ENCODE results near the gene VSNL1. TPM values are rescaled to one million over a fixed set of nuclear protein-coding genes. Genes with fewer than 3 reads are reported as not detected.
"Not testable (repeated sequence)": the region's sequence is repeated elsewhere in the genome, so short reads cannot be mapped to it uniquely, and the experiment has no call there.

VSNL1 gene
- total RNA-seq, 1 experiment from 2014 or later, result not detected

GRCh38 chr2:17555150-17555549 lies 14.7 kb downstream of the VSNL1 start:
- no peaks in the 10 kb centered on the region for H3K36me3 ChIP-seq (ENCODE audit: low read depth)
- H3F3A ChIP-seq (ENCODE audit: insufficient read depth, low read depth), result no peaks in the 10 kb centered on the region
- BruUV-seq (replicated peaks), result no TSS peak
- H3K27me3 ChIP-seq (ENCODE audit: insufficient read depth, low read depth), result no peaks in the 10 kb centered on the region
- no peak for TF ChIP-seq EZH2 (IDR thresholded peaks at IDR 0.05; ENCODE audit: low read depth)
- no peak overlapping the region for H3K4me3 ChIP-seq
- no peak overlapping the region for H3K4me2 ChIP-seq
- H4K20me1 ChIP-seq (ENCODE audit: insufficient read depth), result no peaks in the 10 kb centered on the region
- H3K9me2 ChIP-seq (ENCODE audit: insufficient read depth), result no peaks in the 10 kb centered on the region
- no peak overlapping the region for H2AFZ ChIP-seq
- H3K27ac ChIP-seq, result no peak overlapping the region
- ChIA-PET CTCF (no interaction called here), POLR2A (ENCODE audit: unreplicated experiment) (no interaction called here)
- intact Hi-C loops (cut with micrococcal nuclease; ENCODE audit: unreplicated experiment), result no loop called here
- no peak for DNase-seq
- H3K79me2 ChIP-seq (ENCODE audit: low read depth), result no peaks in the 10 kb centered on the region
- no peaks in the 10 kb centered on the region for H3K9me3 ChIP-seq (ENCODE audit: insufficient read depth, low read depth)
- H3K4me1 ChIP-seq (replicated peaks; ENCODE audit: insufficient read depth), result no peaks in the 10 kb centered on the region

- DNase-seq, result no peak
- Histone ChIP-seq H3K4me2 (no peak overlapping the region), H3K9me3 (ENCODE audit: insufficient read depth, low read depth) (no peaks in the 10 kb centered on the region), H3K4me1 (replicated peaks; ENCODE audit: insufficient read depth) (no peaks in the 10 kb centered on the region), H3F3A (ENCODE audit: insufficient read depth, low read depth) (no peaks in the 10 kb centered on the region), H3K36me3 (ENCODE audit: low read depth) (no peaks in the 10 kb centered on the region), H3K4me3 (no peak overlapping the region), H4K20me1 (ENCODE audit: insufficient read depth) (no peaks in the 10 kb centered on the region), H3K27ac (no peak overlapping the region), H2AFZ (no peak overlapping the region), H3K27me3 (ENCODE audit: insufficient read depth, low read depth) (no peaks in the 10 kb centered on the region), H3K9me2 (ENCODE audit: insufficient read depth) (no peaks in the 10 kb centered on the region), H3K79me2 (ENCODE audit: low read depth) (no peaks in the 10 kb centered on the region)
- TF ChIP-seq EZH2 (IDR thresholded peaks at IDR 0.05; ENCODE audit: low read depth), result no peak
- TF ChIP-seq, protein P1, sequence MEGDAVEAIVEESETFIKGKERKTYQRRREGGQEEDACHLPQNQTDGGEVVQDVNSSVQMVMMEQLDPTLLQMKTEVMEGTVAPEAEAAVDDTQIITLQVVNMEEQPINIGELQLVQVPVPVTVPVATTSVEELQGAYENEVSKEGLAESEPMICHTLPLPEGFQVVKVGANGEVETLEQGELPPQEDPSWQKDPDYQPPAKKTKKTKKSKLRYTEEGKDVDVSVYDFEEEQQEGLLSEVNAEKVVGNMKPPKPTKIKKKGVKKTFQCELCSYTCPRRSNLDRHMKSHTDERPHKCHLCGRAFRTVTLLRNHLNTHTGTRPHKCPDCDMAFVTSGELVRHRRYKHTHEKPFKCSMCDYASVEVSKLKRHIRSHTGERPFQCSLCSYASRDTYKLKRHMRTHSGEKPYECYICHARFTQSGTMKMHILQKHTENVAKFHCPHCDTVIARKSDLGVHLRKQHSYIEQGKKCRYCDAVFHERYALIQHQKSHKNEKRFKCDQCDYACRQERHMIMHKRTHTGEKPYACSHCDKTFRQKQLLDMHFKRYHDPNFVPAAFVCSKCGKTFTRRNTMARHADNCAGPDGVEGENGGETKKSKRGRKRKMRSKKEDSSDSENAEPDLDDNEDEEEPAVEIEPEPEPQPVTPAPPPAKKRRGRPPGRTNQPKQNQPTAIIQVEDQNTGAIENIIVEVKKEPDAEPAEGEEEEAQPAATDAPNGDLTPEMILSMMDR (conservative IDR thresholded peaks at IDR 0.05), result no peak
- BruUV-seq (replicated peaks), result no TSS peak
- intact Hi-C loops (cut with micrococcal nuclease; ENCODE audit: unreplicated experiment), result no loop called here
- POLR2A ChIA-PET (ENCODE audit: unreplicated experiment), result no interaction called here
- CTCF ChIA-PET, result no interaction called here
Observed at GRCh38 chr2:17557596-17557995, 17.1 kb downstream of the VSNL1 start.

- POLR2A ChIA-PET (ENCODE audit: unreplicated experiment), result no interaction called here
- H3K9me2 ChIP-seq (ENCODE audit: insufficient read depth), result no peaks in the 10 kb centered on the region
- H2AFZ ChIP-seq, result no peak overlapping the region
- no peaks in the 10 kb centered on the region for H3K4me1 ChIP-seq (replicated peaks; ENCODE audit: insufficient read depth)
- BruUV-seq (replicated peaks), result no TSS peak
- H3K36me3 ChIP-seq (ENCODE audit: low read depth), result no peaks in the 10 kb centered on the region
- H3K27ac ChIP-seq, result no peak overlapping the region
- H4K20me1 ChIP-seq (ENCODE audit: insufficient read depth), result no peaks in the 10 kb centered on the region
- H3K4me2 ChIP-seq, result no peak overlapping the region
- CTCF ChIA-PET, result no interaction called here
- H3K79me2 ChIP-seq (ENCODE audit: low read depth), result no peaks in the 10 kb centered on the region
- TF ChIP-seq, protein P1 (conservative IDR thresholded peaks at IDR 0.05), result no peak
- TF ChIP-seq EZH2 (IDR thresholded peaks at IDR 0.05; ENCODE audit: low read depth), result no peak
- H3K27me3 ChIP-seq (ENCODE audit: insufficient read depth, low read depth), result no peaks in the 10 kb centered on the region
- DNase-seq, result no peak
- no peaks in the 10 kb centered on the region for H3K9me3 ChIP-seq (ENCODE audit: insufficient read depth, low read depth)
- H3K4me3 ChIP-seq, result no peak overlapping the region
- no peaks in the 10 kb centered on the region for H3F3A ChIP-seq (ENCODE audit: insufficient read depth, low read depth)
- intact Hi-C loops (cut with micrococcal nuclease; ENCODE audit: unreplicated experiment), result no loop called here
Observed at GRCh38 chr2:17558053-17558452, 17.6 kb downstream of the VSNL1 start.

- no peak for DNase-seq
- Histone ChIP-seq H4K20me1 (ENCODE audit: insufficient read depth) (no peaks in the 10 kb centered on the region), H3K27ac (no peak overlapping the region), H3K4me3 (no peak overlapping the region), H3K27me3 (ENCODE audit: insufficient read depth, low read depth) (no peaks in the 10 kb centered on the region), H3K79me2 (ENCODE audit: low read depth) (no peaks in the 10 kb centered on the region), H3K9me2 (ENCODE audit: insufficient read depth) (no peaks in the 10 kb centered on the region), H3F3A (ENCODE audit: insufficient read depth, low read depth) (no peaks in the 10 kb centered on the region), H2AFZ (no peak overlapping the region), H3K4me1 (replicated peaks; ENCODE audit: insufficient read depth) (no peaks in the 10 kb centered on the region), H3K4me2 (no peak overlapping the region), H3K36me3 (ENCODE audit: low read depth) (no peaks in the 10 kb centered on the region), H3K9me3 (ENCODE audit: insufficient read depth, low read depth) (no peaks in the 10 kb centered on the region)
- TF ChIP-seq EZH2 (IDR thresholded peaks at IDR 0.05; ENCODE audit: low read depth), result no peak
- TF ChIP-seq, protein P1 (conservative IDR thresholded peaks at IDR 0.05), result no peak
- POLR2A ChIA-PET (ENCODE audit: unreplicated experiment), result no interaction called here
- CTCF ChIA-PET, result no interaction called here
- no TSS peak for BruUV-seq (replicated peaks)
- intact Hi-C loops (cut with micrococcal nuclease; ENCODE audit: unreplicated experiment), result no loop called here
Observed at GRCh38 chr2:17558878-17559277, 18.4 kb downstream of the VSNL1 start.

- DNase-seq; H3K79me2 ChIP-seq (ENCODE audit: low read depth); H3K9me3 ChIP-seq (ENCODE audit: insufficient read depth, low read depth); H3K4me1 ChIP-seq (replicated peaks; ENCODE audit: insufficient read depth); CTCF ChIA-PET; BruUV-seq (replicated peaks); H3K27ac ChIP-seq; H3K4me3 ChIP-seq; POLR2A ChIA-PET (ENCODE audit: unreplicated experiment); H3F3A ChIP-seq (ENCODE audit: insufficient read depth, low read depth); H3K4me2 ChIP-seq; H3K27me3 ChIP-seq (ENCODE audit: insufficient read depth, low read depth); intact Hi-C loops (cut with micrococcal nuclease; ENCODE audit: unreplicated experiment); H3K9me2 ChIP-seq (ENCODE audit: insufficient read depth); H2AFZ ChIP-seq; H3K36me3 ChIP-seq (ENCODE audit: low read depth); H4K20me1 ChIP-seq (ENCODE audit: insufficient read depth): not testable (repeated sequence)
Observed at GRCh38 chr2:17565726-17566125, 25.2 kb downstream of the VSNL1 start.

Data from PC-9 (cell line).